ENCODE data around the gene EFEMP1.

- TF ChIP-seq, protein P1, sequence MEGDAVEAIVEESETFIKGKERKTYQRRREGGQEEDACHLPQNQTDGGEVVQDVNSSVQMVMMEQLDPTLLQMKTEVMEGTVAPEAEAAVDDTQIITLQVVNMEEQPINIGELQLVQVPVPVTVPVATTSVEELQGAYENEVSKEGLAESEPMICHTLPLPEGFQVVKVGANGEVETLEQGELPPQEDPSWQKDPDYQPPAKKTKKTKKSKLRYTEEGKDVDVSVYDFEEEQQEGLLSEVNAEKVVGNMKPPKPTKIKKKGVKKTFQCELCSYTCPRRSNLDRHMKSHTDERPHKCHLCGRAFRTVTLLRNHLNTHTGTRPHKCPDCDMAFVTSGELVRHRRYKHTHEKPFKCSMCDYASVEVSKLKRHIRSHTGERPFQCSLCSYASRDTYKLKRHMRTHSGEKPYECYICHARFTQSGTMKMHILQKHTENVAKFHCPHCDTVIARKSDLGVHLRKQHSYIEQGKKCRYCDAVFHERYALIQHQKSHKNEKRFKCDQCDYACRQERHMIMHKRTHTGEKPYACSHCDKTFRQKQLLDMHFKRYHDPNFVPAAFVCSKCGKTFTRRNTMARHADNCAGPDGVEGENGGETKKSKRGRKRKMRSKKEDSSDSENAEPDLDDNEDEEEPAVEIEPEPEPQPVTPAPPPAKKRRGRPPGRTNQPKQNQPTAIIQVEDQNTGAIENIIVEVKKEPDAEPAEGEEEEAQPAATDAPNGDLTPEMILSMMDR (IDR thresholded peaks at IDR 0.05), result no peak
- TF ChIP-seq POLR2A (IDR thresholded peaks at IDR 0.05), result no peak
Observed at GRCh38 chr2:55898386-55899040, 25.1 kb downstream of the EFEMP1 start.
